Natural killer cell (primary cell): ENCODE measurements around the gene GSG1L. TPM values are rescaled to one million over a fixed set of nuclear protein-coding genes. Genes with fewer than 3 reads are reported as not detected.

ENCODE experiments used
- ATAC-seq, 3 donors: fragments of 150-1000 bp in 2 of 3; fragments of 200-7000 bp in 1 of 3; cut with Tn5 transposase; 1 replicate in 1 of 3; 2 replicates in 2 of 3; pipeline ENCODE4 v1.10.0; 2021; ENCODE audit warnings: mild to moderate bottlenecking in 2 of 3, moderate library complexity in 2 of 3
- DNase-seq, 2 donors: peaks; one replicate each; pipeline versions ENCODE4 v3.0.0 to v3.0.0-alpha.2; 2013 to 2021; ENCODE audit warnings: mixed read lengths in 1 of 2
- H3K27ac ChIP-seq: one replicate; pipeline ENCODE4 v1.5.1; 2013; ENCODE audit warnings: mild to moderate bottlenecking, low read length
- H3K27me3 ChIP-seq: one replicate; pipeline ENCODE4 v1.6.1; 2013; ENCODE audit warnings: low read length; ENCODE audit not compliant: control insufficient read depth, insufficient read depth
- H3K36me3 ChIP-seq: one replicate; pipeline ENCODE4 v1.6.1; 2013; ENCODE audit warnings: low read length; ENCODE audit not compliant: control insufficient read depth, insufficient read depth
- H3K4me1 ChIP-seq: one replicate; pipeline ENCODE4 v1.6.1; 2013; ENCODE audit warnings: low read length; ENCODE audit not compliant: control insufficient read depth, insufficient read depth
- H3K4me3 ChIP-seq: one replicate; pipeline ENCODE4 v1.5.1; 2013; ENCODE audit warnings: low read length
- H3K9me3 ChIP-seq: one replicate; pipeline ENCODE4 v1.6.1; 2013; ENCODE audit warnings: low read length; ENCODE audit not compliant: control insufficient read depth, insufficient read depth
- H3K27ac Mint-ChIP-seq, 2 donors: one replicate each; pipeline ENCODE4 v1.8.0; 2022; ENCODE audit warnings: mild to moderate bottlenecking in 2 of 2, mixed read lengths in 2 of 2, moderate library complexity in 1 of 2
- H3K27me3 Mint-ChIP-seq, 2 donors: one replicate each; pipeline ENCODE4 v1.8.0; 2022; ENCODE audit warnings: low read depth in 2 of 2, mixed read lengths in 2 of 2
- H3K36me3 Mint-ChIP-seq: one replicate; pipeline ENCODE4 v1.8.0; 2022; ENCODE audit warnings: mixed read lengths
- H3K4me1 Mint-ChIP-seq, 2 donors: one replicate each; pipeline ENCODE4 v1.8.0; 2022; ENCODE audit warnings: mixed read lengths in 2 of 2
- H3K4me3 Mint-ChIP-seq: one replicate; pipeline ENCODE4 v1.8.0; 2022; ENCODE audit warnings: mild to moderate bottlenecking, moderate library complexity, mixed read lengths
- H3K9me3 Mint-ChIP-seq, 2 donors: one replicate each; pipeline ENCODE4 v1.8.0; 2022; ENCODE audit warnings: mixed read lengths in 2 of 2
- WGBS: methylation state at CpG from one replicate; pipeline ENCODE4 v1.1.7; 2013; ENCODE audit warnings: missing lambda C conversion rate; ENCODE audit not compliant: insufficient coverage; 5-methylcytosine and 5-hydroxymethylcytosine counted together
- intact Hi-C: fragments of 100-400 bp; cut with micrococcal nuclease; formaldehyde crosslinking; loops from one replicate; pipeline ENCODE4 v1.14.2; 2022
- total RNA-seq, 4 donors: library from RNA; stranded (reverse); fragments of 120-200 nt in 1 of 4; gene quantifications; one replicate each; pipeline versions ENCODE4 v1.2.3 to v1.2.4, GENCODE V29; 2013 to 2022
- TF ChIP-seq, protein P1 (sequence below): fragments of 200-600 bp; IDR thresholded peaks from one replicate; pipeline ENCODE4 v1.8.0; 2022; ENCODE audit warnings: antibody characterized with exemption

GSG1L gene
- total RNA-seq, 3 donors from 2014 or later (not counting 1 experiment from before 2014, with no cell fraction given), result 0.25 TPM; not detected in 2

- no peaks in the 10 kb centered on the region for H3K9me3 Mint-ChIP-seq
- H3K27me3 Mint-ChIP-seq, result peaks cover 0 to 3% of the 10 kb centered on the region in 2 donors
- H3K4me3 ChIP-seq, result no peak overlapping the region
- peaks cover 3% of the 10 kb centered on the region for H3K4me1 ChIP-seq
- no peak for ATAC-seq
- no peak overlapping the region for H3K27ac Mint-ChIP-seq
- no peaks in the 10 kb centered on the region for H3K36me3 Mint-ChIP-seq
- H3K36me3 ChIP-seq, result no peaks in the 10 kb centered on the region
- no peak overlapping the region for H3K4me3 Mint-ChIP-seq
- DNase-seq, result no peak
- peaks cover 16% of the 10 kb centered on the region in 2 donors for H3K4me1 Mint-ChIP-seq
- TF ChIP-seq, protein P1, sequence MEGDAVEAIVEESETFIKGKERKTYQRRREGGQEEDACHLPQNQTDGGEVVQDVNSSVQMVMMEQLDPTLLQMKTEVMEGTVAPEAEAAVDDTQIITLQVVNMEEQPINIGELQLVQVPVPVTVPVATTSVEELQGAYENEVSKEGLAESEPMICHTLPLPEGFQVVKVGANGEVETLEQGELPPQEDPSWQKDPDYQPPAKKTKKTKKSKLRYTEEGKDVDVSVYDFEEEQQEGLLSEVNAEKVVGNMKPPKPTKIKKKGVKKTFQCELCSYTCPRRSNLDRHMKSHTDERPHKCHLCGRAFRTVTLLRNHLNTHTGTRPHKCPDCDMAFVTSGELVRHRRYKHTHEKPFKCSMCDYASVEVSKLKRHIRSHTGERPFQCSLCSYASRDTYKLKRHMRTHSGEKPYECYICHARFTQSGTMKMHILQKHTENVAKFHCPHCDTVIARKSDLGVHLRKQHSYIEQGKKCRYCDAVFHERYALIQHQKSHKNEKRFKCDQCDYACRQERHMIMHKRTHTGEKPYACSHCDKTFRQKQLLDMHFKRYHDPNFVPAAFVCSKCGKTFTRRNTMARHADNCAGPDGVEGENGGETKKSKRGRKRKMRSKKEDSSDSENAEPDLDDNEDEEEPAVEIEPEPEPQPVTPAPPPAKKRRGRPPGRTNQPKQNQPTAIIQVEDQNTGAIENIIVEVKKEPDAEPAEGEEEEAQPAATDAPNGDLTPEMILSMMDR, result no peak
- no peak overlapping the region for H3K27ac ChIP-seq
- intact Hi-C loops, result no loop called here
- no peaks in the 10 kb centered on the region for H3K27me3 ChIP-seq
- WGBS, result 70% methylated on average over 2 of the region's 2 CpGs
- no peaks in the 10 kb centered on the region for H3K9me3 ChIP-seq
Measured at GRCh38 chr16:27999687-28000086, 63.8 kb downstream of the GSG1L start.

- no peaks in the 10 kb centered on the region for H3K36me3 Mint-ChIP-seq
- no peaks in the 10 kb centered on the region for H3K27me3 Mint-ChIP-seq
- intact Hi-C loops, result no loop called here
- no peaks in the 10 kb centered on the region for H3K36me3 ChIP-seq
- peaks cover 16% of the 10 kb centered on the region in 2 donors for H3K4me1 Mint-ChIP-seq
- no peaks in the 10 kb centered on the region for H3K9me3 ChIP-seq
- no peak for DNase-seq
- no peak overlapping the region for H3K4me3 Mint-ChIP-seq
- peaks cover 0 to 3% of the 10 kb centered on the region in 2 donors for H3K9me3 Mint-ChIP-seq
- H3K4me3 ChIP-seq, result no peak overlapping the region
- no peak for ATAC-seq
- 6% methylated on average over 4 of the region's 5 CpGs for WGBS
- no peaks in the 10 kb centered on the region for H3K27me3 ChIP-seq
- H3K4me1 ChIP-seq, result peaks cover 3% of the 10 kb centered on the region
- TF ChIP-seq, protein P1, result no peak
- H3K27ac Mint-ChIP-seq, result no peak overlapping the region
- no peak overlapping the region for H3K27ac ChIP-seq
Measured at GRCh38 chr16:27995378-27995777, 68.1 kb downstream of the GSG1L start.

DNA sequence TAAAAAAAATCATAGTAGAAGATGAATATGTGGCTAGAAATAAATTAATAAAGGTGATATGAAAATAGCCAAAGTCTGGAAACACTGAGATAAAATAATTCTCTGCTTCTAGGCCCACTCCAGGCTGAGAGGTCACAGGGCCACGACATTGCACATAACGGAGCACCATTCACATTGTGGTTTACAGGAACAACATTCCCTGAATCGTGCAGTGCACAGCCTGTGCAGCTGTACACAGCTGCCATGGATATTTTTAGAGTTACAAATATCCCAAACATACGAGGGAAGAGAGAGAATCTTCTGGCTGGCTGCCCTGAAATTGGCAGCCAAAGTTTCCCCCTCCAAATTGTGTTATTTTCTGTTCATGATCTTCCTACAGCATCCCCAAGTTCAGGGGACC, 68.8 kb downstream of the GSG1L start:
- intact Hi-C loops, result no loop called here
- Mint-ChIP-seq H3K27ac (no peak overlapping the region), H3K9me3 (peaks cover 0 to 3% of the 10 kb centered on the region in 2 donors)

More for the DNA sequence above, 68.8 kb downstream of the GSG1L start:
- H3K36me3 Mint-ChIP-seq, result no peaks in the 10 kb centered on the region
- DNase-seq (no peak), ATAC-seq (no peak)
- no peaks in the 10 kb centered on the region for H3K9me3 ChIP-seq
- WGBS, result 58% methylated on average over 4 of the region's 4 CpGs
- H3K4me1 Mint-ChIP-seq, result peaks cover 16% of the 10 kb centered on the region in 2 donors
- no peak overlapping the region for H3K4me3 ChIP-seq
- H3K4me3 Mint-ChIP-seq, result no peak overlapping the region
- H3K27me3 ChIP-seq, result no peaks in the 10 kb centered on the region
- H3K36me3 ChIP-seq, result no peaks in the 10 kb centered on the region
- H3K27me3 Mint-ChIP-seq, result no peaks in the 10 kb centered on the region
- H3K4me1 ChIP-seq, result peaks cover 3% of the 10 kb centered on the region
- no peak overlapping the region for H3K27ac ChIP-seq
- TF ChIP-seq, protein P1, result no peak
